GM23248 (cell line): ENCODE data around the gene SUPT5H.

Experiments
- EZH2 ChIP-seq: fragments of 200-600 bp; sonication (generic); IDR thresholded peaks from 2 replicates; pipeline ENCODE4 v1.6.1; 2018; ENCODE audit warnings: antibody characterized with exemption, mild to moderate bottlenecking; ENCODE audit not compliant: insufficient read depth, poor library complexity, severe bottlenecking
- EZH2phosphoT487 ChIP-seq: fragments of 200-600 bp; sonication (generic); IDR thresholded peaks from 2 replicates; pipeline ENCODE4 v1.6.1; 2018; ENCODE audit warnings: antibody characterized with exemption, moderate library complexity, mild to moderate bottlenecking, low read depth; ENCODE audit not compliant: insufficient read depth

- TF ChIP-seq EZH2: no peak
- TF ChIP-seq EZH2phosphoT487: no peak
Observed at GRCh38 chr19:39425744-39426143, 19.6 kb upstream of the SUPT5H start.
